C4-2B (cell line): ENCODE results near the gene ZNF844.
"Not testable (repeated sequence)": the region's sequence is repeated elsewhere in the genome, so short reads cannot be mapped to it uniquely, and the experiment has no call there.

ENCODE experiments used
- H3K27ac ChIP-seq: fragments of 450-650 bp; 2 replicates; pipeline ENCODE4 v1.5.1; 2017
- ZFX ChIP-seq: fragments of 450-650 bp; IDR thresholded peaks from 2 replicates; pipeline ENCODE4 v1.6.1; 2017
- TF ChIP-seq, protein P1 (sequence below): fragments of 450-650 bp; conservative IDR thresholded peaks from 2 replicates; pipeline ENCODE4 v1.5.1; 2017; ENCODE audit warnings: mild to moderate bottlenecking

Gene ZNF844

DNA sequence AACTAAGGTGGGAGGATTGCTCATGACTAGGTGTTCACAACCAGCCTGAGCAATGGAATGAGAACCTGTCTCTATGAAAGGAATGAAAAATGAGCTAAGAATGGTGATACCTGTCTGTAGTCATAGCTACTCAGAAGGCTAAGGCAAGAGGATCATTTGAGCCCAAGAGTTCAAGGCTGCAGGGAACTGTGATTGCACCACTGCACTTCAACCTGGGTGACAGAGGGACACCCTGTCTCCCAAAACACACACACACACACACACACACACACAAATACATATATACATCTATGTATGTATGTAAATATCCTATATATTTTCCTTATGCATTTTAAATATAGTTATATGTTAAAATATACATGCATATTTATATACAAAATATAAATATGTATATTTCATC is 21.6 kb upstream of the ZNF844 start:
- no peak overlapping the region for H3K27ac ChIP-seq
- TF ChIP-seq, protein P1, sequence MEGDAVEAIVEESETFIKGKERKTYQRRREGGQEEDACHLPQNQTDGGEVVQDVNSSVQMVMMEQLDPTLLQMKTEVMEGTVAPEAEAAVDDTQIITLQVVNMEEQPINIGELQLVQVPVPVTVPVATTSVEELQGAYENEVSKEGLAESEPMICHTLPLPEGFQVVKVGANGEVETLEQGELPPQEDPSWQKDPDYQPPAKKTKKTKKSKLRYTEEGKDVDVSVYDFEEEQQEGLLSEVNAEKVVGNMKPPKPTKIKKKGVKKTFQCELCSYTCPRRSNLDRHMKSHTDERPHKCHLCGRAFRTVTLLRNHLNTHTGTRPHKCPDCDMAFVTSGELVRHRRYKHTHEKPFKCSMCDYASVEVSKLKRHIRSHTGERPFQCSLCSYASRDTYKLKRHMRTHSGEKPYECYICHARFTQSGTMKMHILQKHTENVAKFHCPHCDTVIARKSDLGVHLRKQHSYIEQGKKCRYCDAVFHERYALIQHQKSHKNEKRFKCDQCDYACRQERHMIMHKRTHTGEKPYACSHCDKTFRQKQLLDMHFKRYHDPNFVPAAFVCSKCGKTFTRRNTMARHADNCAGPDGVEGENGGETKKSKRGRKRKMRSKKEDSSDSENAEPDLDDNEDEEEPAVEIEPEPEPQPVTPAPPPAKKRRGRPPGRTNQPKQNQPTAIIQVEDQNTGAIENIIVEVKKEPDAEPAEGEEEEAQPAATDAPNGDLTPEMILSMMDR = no peak
- TF ChIP-seq ZFX = no peak

GRCh38 chr19:12043752-12044422 is 20.6 kb upstream of the ZNF844 start:
- no peak for TF ChIP-seq ZFX
- TF ChIP-seq, protein P1 = no peak
- H3K27ac ChIP-seq = no peak overlapping the region

GRCh38 chr19:12047868-12048267 is 16.7 kb upstream of the ZNF844 start:
- no peak overlapping the region for H3K27ac ChIP-seq
- no peak for TF ChIP-seq ZFX

- TF ChIP-seq, protein P1 = no peak
- TF ChIP-seq ZFX = no peak
- no peak overlapping the region; the same call in 1 of the 2 replicates for H3K27ac ChIP-seq
Measured at GRCh38 chr19:12052091-12052496, 12.4 kb upstream of the ZNF844 start.

- H3K27ac ChIP-seq = peak within 1 kb of the TSS; percentile 20; the same call in 1 of the 2 replicates
- TF ChIP-seq ZFX = no peak
- TF ChIP-seq, protein P1 = no peak
Measured at GRCh38 chr19:12052497-12053169, 11.9 kb upstream of the ZNF844 start, which contains the start of gene ZNF878. TSS of gene ZNF878 (minus strand) at chr19:12052961. CDS start at chr19:12052801, 160 bp downstream.

GRCh38 chr19:12055784-12056183 is 8.7 kb upstream of the ZNF844 start:
- H3K27ac ChIP-seq = no peak overlapping the region
- TF ChIP-seq, protein P1 = no peak
- TF ChIP-seq ZFX = no peak

GRCh38 chr19:12075538-12076139 is 11.1 kb downstream of the ZNF844 start:
- no peak overlapping the region for H3K27ac ChIP-seq
- TF ChIP-seq ZFX = no peak
- TF ChIP-seq, protein P1 = no peak

DNA sequence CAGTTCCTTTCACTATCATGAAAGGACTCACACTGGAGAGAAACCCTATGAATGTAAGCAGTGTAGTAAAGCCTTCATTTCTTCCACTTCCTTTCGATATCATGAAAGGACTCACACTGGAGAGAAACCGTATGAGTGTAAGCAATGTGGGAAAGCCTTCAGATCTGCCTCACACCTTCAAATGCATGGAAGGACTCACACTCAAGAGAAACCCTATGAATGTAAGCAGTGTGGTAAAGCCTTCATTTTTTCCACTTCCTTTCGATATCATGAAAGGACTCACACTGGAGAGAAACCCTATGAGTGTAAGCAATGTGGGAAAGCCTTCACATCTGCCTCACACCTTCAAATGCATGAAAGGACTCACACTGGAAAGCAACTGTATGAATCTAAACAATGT is 11.8 kb downstream of the ZNF844 start:
- H3K27ac ChIP-seq = not testable (repeated sequence)
